Psoas muscle (tissue), 8 donors: ENCODE data around the gene ZDHHC3. TPM values are rescaled to one million over a fixed set of nuclear protein-coding genes. Genes with fewer than 3 reads are reported as not detected.

ENCODE experiments used
- ATAC-seq, 4 donors: fragments of 200-7000 bp; cut with Tn5 transposase; one replicate each; pipeline ENCODE4 v1.9.1; 2020; ENCODE audit warnings: moderate library complexity in 3 of 4, mild to moderate bottlenecking in 2 of 4
- DNase-seq, 2 donors: peaks; one replicate each; pipeline ENCODE4 v3.0.0-alpha.2; 2020
- H3K27ac ChIP-seq: fragments of 200-600 bp; one replicate; pipeline ENCODE4 v1.8.0; 2022
- H3K27me3 ChIP-seq, 3 donors: fragments of 200-600 bp in 1 of 3; one replicate each; pipeline versions ENCODE4 v1.6.1 to v1.8.0; 2013 to 2022; ENCODE audit warnings: low read length in 2 of 3, mild to moderate bottlenecking in 2 of 3, moderate library complexity in 1 of 3; ENCODE audit not compliant: insufficient read depth in 3 of 3
- H3K36me3 ChIP-seq, 2 donors: fragments of 200-600 bp in 1 of 2; one replicate each; pipeline versions ENCODE4 v1.6.1 to v1.8.0; 2013 to 2022; ENCODE audit warnings: low read depth in 1 of 2, mild to moderate bottlenecking in 1 of 2, moderate library complexity in 1 of 2; ENCODE audit not compliant: insufficient read depth in 1 of 2
- H3K4me1 ChIP-seq: fragments of 200-600 bp; one replicate; pipeline ENCODE4 v1.8.0; 2022
- H3K4me3 ChIP-seq: fragments of 200-600 bp; one replicate; pipeline ENCODE4 v1.8.0; 2022; ENCODE audit warnings: mild to moderate bottlenecking
- H3K9me3 ChIP-seq: fragments of 200-600 bp; one replicate; pipeline ENCODE4 v1.8.0; 2022
- WGBS, 3 donors: extraction: QIAGEN DNeasy Blood & Tissue Kit; methylation state at CpG; one replicate each; pipeline versions ENCODE4 v1.1.6 to v1.1.7; 2013; 5-methylcytosine and 5-hydroxymethylcytosine counted together
- intact Hi-C, 2 donors: fragments of 100-400 bp; cut with DNase I; formaldehyde crosslinking; loops; one replicate each; pipeline versions ENCODE4 v1.11.0 to v1.14.2; 2022
- polyA plus RNA-seq, 3 donors: library from polyadenylated mRNA; stranded (reverse); fragments of 200-250 nt; gene quantifications; one replicate each; pipeline ENCODE4 v1.2.3, GENCODE V29; 2013
- total RNA-seq, 4 donors: library from RNA; stranded (reverse); fragmentation: NEBNext Ultra II Directional in 2 of 4; extraction: Animal tissue kit (Norgen Biotek cat#: 25700) in 2 of 4; gene quantifications; one replicate each; pipeline versions ENCODE4 v1.2.1 to v1.2.4, GENCODE V29; 2021 to 2023
- TF ChIP-seq, protein P1 (sequence below): fragments of 200-600 bp; IDR thresholded peaks from one replicate; pipeline ENCODE4 v1.8.0; 2022; ENCODE audit warnings: antibody characterized with exemption
- donor health status: healthy with polysubstance abuse.
- donor health status: DM: no; HTN: no; CAD: no; lungs with moderate emphysema.
- donor health status: Bipolar disorder and iron deficiency.
- donor health status: healthy.
- donor health status: DM: yes; HTN: yes; CAD: no.
- donor health status: DM: no; HTN: no; CAD: no.
- donor health status: DM: no; HTN: no; CAD: no.
- donor health status: DM: yes; HTN: yes; CAD: no.

ZDHHC3 gene
- total and polyA plus RNA-seq, 7 donors, result 22.2 to 58.3 (median 40.8) TPM

DNA sequence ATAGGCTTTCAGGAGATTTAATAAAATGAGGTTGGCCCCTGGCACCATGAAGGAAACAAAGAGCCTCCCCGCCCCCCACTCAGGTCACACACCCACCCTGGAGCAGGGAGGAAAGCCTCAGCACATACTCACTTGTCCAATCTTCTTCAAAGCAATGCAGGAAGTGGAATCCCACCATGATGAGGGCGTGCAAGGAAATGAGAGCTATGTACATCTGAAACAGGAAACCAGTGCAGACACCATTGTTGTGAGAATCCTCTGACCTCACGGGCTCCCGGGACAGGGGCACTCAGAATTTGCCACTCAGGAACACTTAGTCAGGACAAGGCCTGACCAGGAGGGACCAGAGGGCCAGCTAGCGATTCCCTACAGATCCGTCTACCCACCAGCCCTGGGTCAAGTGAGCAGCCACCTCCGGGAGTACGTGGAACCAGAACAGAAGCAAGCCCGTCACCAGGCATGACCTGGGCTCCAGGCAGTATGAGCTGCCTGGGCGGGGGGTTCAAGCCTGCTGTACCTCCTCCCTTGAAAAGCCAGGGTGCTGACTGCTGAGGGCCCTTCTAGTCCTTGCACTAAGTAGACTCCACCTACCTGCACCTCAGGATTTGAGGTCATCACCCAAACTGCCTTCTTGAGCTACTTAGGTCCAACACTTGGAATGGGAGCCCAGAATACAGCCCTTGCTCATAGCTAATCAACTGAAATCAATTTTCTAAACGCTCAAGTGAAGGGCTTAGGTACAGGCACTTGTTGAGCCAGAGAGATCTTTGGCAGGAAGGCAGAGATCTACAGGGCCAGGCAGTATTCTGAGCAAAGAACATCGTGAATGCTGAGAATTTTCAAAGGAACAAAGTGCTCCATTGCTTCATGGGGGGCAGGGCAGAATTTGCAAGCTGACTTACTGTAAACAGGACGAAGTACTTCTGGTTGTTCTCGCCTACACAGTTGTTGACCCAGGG, 42.7 kb downstream of the ZDHHC3 start:
- no peaks in the 10 kb centered on the region for H3K4me1 ChIP-seq
- intact Hi-C loops, result no loop called here
- H3K27ac ChIP-seq, result no peak overlapping the region
- H3K9me3 ChIP-seq, result no peaks in the 10 kb centered on the region
- WGBS, 3 donors, result 89 to 91% (median 90%) methylated on average over 14 of the region's 14 CpGs
- H3K36me3 ChIP-seq, result peaks cover 4 to 57% of the 10 kb centered on the region in 2 donors
- DNase-seq, result no peak
- no peak overlapping the region for H3K4me3 ChIP-seq
- H3K27me3 ChIP-seq, result no peaks in the 10 kb centered on the region
- TF ChIP-seq, protein P1, sequence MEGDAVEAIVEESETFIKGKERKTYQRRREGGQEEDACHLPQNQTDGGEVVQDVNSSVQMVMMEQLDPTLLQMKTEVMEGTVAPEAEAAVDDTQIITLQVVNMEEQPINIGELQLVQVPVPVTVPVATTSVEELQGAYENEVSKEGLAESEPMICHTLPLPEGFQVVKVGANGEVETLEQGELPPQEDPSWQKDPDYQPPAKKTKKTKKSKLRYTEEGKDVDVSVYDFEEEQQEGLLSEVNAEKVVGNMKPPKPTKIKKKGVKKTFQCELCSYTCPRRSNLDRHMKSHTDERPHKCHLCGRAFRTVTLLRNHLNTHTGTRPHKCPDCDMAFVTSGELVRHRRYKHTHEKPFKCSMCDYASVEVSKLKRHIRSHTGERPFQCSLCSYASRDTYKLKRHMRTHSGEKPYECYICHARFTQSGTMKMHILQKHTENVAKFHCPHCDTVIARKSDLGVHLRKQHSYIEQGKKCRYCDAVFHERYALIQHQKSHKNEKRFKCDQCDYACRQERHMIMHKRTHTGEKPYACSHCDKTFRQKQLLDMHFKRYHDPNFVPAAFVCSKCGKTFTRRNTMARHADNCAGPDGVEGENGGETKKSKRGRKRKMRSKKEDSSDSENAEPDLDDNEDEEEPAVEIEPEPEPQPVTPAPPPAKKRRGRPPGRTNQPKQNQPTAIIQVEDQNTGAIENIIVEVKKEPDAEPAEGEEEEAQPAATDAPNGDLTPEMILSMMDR, result no peak
- ATAC-seq, result no peak

DNA sequence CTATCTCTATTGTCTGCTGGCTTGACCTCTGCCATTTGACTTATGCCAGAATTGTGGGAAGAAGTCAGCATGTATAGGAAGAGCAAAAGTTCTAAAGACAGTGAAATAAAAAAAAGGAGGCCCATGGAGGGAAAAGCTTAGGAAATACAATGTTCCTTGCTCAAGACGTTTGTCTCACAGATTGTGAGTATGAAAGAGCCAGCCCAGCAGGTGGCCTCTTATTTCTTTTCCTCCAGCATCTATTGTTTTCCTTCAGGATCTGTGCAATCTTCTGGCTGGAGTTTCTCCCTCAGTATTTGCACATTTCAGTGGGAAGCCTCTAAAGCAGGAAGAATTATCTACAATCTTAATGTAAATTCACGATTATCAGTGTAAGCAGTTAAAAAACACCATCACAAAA, 43.7 kb downstream of the ZDHHC3 start:
- no peak overlapping the region for H3K27ac ChIP-seq
- intact Hi-C loops, result no loop called here
- WGBS, 3 donors, result 50 to 69% (median 66%) methylated on average over 2 of the region's 2 CpGs
- no peaks in the 10 kb centered on the region for H3K4me1 ChIP-seq
- no peak for ATAC-seq
- TF ChIP-seq, protein P1, result no peak
- no peak overlapping the region for H3K4me3 ChIP-seq
- no peaks in the 10 kb centered on the region for H3K9me3 ChIP-seq
- no peaks in the 10 kb centered on the region for H3K27me3 ChIP-seq
- H3K36me3 ChIP-seq, result peaks cover 4 to 65% of the 10 kb centered on the region in 2 donors
- DNase-seq, result no peak

DNA sequence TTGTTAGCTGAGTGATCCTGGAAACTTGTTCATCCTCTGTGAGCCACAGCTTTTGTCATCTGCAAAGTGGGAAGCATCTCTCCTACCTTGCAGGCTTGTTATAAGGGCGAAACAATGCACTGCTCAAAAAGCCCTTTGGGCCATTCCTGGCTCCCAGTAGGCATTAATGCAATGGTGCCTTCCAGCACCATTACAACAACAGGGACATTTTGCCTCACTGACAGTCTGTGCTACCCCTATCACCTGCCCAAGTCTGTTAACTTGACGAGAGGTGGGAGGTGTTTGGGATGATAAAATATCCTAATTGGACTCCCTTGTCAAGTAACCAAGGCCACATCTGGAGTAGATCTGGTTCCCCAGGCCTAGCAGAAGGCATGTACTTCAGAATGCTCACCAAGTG, 44.2 kb downstream of the ZDHHC3 start:
- DNase-seq, result no peak
- Histone ChIP-seq H3K27me3 (no peaks in the 10 kb centered on the region), H3K4me1 (no peaks in the 10 kb centered on the region), H3K27ac (no peak overlapping the region), H3K9me3 (no peaks in the 10 kb centered on the region), H3K36me3 (peaks cover 4 to 69% of the 10 kb centered on the region in 2 donors), H3K4me3 (no peak overlapping the region)
- 75 to 87% (median 79%) methylated on average over 2 of the region's 2 CpGs for WGBS, 3 donors
- intact Hi-C loops, result no loop called here
- TF ChIP-seq, protein P1, result no peak
- ATAC-seq, result no peak

DNA sequence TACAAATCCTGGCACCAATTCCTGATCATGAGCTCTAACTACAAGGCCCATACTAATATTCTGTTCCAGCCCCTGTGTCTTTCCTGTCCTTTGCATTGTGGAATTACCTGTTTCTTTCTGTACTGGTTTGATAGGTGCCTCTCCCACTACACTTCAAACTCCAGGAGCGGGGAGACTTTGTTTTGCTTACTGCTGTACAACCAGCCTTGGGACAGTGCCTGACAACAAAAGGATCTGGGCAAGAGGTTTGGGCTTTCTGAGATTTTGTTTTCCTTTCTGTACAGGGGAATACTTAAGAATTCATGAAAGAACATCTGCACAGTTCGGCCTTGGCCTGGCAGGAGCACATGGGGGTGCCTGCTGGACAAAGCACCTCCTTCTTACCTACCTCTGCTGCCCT, 45.1 kb downstream of the ZDHHC3 start:
- intact Hi-C loops, result no loop called here
- TF ChIP-seq, protein P1, result no peak
- H3K27ac ChIP-seq, result no peak overlapping the region
- no peaks in the 10 kb centered on the region for H3K9me3 ChIP-seq
- H3K27me3 ChIP-seq, result no peaks in the 10 kb centered on the region
- peaks cover 4 to 77% of the 10 kb centered on the region in 2 donors for H3K36me3 ChIP-seq
- ATAC-seq (no peak), DNase-seq (no peak)
- no peak overlapping the region for H3K4me3 ChIP-seq
- WGBS, 3 donors, result 90 to 98% (median 97%) methylated on average over 2 of the region's 2 CpGs
- H3K4me1 ChIP-seq, result no peaks in the 10 kb centered on the region
